GM21423 (cell line): ENCODE data around the gene PRRT3.

Source experiments
- ATAC-seq: cut with Tn5 transposase; IDR thresholded peaks from one replicate; pipeline ENCODE4 v1.9.1; 2021; ENCODE audit warnings: mild to moderate bottlenecking, moderate library complexity; ENCODE audit not compliant: unreplicated experiment

Gene PRRT3

GRCh38 chr3:9951962-9952805 lies at the start of gene PRRT3:
PRRT3 (minus strand) TSS chr3:9952408; CDS start chr3:9950115, 2,293 bp downstream.
- peak; percentile 67 for ATAC-seq

GRCh38 chr3:10000686-10001085 lies 48.5 kb upstream of the PRRT3 start:
- ATAC-seq: no peak

DNA sequence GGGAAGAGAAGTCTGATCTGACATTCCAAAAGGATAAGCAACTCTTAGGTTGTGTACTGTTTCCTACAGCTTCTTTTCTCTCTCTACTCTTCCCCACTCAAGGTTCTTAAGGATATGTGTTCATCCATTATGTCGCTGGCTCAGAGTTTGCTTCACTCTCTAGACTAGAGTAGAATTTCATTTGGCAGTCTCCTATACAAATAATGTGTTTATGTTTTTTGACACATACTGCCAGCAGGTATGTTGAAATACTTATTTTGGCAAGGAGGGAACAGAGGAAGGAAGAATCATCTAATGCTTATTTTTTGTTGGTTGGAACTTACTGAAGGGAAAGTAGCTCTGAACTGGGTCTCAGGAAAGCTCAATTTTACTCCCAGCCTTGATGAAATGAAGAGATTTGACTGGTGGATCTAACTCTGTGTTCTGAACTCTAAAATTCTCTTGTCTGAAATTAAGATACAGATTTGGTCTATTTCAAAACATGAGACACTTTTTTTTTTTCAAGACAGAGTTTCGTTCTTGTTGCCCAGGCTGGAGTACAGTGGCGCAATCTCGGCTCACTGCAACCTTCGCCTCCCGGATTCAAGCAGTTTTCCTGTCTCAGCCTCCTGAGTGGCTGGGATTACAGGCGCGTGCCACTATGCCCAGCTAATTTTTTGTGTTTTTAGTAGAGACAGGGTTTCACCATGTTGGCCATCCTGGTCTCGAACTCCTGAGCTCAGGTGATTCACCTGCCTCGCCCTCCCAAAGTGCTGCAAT lies 42.1 kb upstream of the PRRT3 start:
- no peak for ATAC-seq

GRCh38 chr3:9986230-9986725 lies 34.1 kb upstream of the PRRT3 start:
- ATAC-seq: peak; percentile 22

DNA sequence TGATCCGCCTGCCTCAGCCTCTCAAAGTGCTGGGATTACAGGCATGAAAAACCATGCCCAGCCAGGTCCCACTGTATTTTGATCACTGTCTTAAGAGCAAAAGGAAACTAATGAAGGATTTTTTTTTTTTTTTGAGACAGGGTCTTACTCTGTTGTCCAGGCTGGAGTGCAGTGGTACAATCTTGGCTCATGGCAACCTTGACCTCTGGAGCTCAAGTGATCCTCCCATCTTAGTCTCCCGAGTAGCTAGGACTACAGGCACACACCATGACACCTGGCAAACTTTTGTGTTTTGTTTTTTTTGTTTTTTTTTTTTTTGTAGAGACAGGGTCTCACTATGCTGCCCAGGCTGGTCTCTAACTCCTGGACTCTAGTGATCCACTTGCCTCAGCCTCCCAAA lies 28.0 kb upstream of the PRRT3 start:
- ATAC-seq: no peak

GRCh38 chr3:9978710-9979305 lies 26.6 kb upstream of the PRRT3 start:
- ATAC-seq: no peak

DNA sequence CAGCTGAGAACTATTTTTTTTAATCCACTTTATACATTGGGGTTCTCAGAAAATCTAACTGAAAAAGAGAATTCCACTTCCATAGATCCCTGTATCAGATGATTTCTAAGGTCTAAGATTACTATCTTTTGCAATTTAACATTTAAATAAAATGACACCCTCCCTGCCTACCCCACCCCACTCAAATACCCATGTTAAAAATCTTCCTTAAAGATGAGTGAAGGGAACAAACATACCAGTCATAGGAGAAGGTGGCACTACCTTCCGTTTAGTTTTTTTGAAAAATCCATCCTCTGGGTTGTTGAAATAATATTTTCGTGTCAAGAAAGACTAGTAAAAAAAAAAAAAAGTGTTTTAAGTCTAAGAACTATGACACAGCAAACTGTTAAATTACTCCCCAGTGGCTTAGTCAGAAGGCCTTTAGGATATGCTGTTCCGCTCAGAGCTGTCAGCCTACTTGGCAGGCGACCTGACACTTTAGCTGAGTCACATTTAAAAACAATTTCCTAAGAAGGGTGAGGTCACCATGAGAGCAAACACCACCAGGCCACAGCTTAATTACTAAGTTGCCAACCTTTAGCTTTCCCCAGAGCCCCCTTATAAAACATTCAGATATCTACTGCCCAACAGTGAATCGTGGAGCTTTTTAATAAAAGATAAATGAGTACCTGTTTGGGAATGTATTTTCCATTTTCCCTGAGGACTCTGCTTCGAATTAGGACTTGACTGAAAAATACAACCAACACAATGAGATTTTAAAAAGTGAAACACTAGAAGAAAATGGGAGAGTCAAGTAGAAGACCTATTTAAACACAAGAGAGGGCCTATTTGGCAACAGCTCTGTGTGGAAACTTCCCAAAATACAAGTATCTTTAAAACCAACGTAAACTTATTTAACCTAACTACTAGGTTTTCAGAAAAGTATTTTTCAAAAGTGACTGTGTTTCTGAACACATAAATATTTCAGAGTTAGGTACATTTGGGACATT lies 24.8 kb upstream of the PRRT3 start:
- ATAC-seq: no peak

DNA sequence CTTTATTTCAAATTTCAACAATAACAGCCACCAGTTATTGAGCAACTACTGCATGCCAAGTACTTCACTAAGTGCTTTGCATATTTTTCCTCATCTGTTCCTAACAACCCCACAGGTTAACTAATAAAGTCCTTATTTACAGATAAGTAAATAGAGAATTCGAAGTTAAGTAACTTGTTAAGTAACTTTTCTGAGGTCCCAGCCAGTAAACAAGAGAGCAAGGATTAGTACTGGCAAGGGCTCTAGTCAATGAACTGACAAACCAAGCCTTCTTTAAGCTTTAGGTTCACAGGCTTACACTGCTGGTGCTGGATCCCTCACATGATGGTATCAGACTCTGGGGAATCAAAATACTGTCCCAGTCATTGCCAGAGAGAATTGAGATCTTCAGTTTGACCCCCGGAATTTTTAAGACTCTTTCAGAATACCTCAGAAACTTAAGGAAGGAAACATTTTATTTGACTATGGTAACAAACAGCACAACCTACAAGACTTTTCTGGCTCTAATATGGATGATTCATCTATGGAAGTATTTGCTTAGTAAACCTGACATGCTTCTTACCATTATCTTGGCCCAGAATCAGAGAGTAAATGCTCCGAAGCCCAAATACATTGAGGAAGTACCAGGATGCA lies 17.9 kb upstream of the PRRT3 start:
- no peak for ATAC-seq

DNA sequence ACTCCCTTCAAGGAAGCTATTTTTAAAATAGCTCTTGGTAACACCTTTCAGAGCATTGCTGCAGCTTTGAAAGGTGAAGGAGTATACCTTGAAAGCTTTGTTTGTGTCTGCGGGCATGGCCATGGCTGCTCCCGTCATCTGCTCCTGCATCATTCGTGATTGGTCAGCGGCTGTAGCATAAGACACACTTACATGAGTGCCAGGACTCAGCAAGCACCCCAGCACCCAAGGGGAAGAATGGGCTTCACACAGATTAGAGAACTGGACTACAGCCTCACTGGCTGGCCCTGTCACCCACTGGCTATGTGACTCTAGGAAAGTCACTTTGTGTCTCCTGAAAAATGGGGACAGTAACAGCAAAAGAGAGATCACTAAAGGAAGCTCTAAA lies 17.4 kb upstream of the PRRT3 start:
- ATAC-seq: no peak

- no peak for ATAC-seq
These were observed 14.6 kb upstream of the PRRT3 start for GRCh38 chr3:9966841-9967240.

DNA sequence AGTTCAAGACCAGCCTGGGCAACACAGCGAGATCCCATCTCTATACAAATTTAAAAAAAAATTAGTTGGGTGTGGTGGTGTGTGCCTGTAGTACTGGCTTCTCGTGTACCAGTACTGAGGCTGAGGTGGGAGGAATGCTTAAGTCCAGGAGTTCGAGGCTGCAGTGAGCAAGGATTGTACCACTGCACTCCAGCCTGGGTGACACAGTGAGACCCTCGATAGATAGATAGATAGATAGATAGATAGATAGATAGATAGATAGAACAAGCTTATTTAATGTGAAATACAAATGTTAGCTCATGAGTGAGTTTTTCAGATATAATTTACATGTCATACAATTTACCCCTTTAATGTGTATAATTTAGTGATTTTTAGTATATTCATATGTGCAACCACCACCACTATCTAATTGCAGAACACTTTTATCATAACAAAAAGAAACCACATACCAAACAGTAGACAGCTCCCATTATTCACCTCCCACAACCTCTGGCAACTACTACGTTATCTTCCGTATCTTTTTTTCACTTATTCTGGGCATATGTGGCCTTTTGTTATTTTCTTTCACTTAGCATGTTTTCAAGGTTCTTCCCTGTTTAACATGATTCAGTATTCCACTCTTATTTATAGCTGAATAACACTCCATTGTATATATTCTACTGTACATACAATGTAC lies 13.1 kb upstream of the PRRT3 start:
- no peak for ATAC-seq

GRCh38 chr3:9957214-9957613 lies 5.0 kb upstream of the PRRT3 start:
- ATAC-seq: no peak

DNA sequence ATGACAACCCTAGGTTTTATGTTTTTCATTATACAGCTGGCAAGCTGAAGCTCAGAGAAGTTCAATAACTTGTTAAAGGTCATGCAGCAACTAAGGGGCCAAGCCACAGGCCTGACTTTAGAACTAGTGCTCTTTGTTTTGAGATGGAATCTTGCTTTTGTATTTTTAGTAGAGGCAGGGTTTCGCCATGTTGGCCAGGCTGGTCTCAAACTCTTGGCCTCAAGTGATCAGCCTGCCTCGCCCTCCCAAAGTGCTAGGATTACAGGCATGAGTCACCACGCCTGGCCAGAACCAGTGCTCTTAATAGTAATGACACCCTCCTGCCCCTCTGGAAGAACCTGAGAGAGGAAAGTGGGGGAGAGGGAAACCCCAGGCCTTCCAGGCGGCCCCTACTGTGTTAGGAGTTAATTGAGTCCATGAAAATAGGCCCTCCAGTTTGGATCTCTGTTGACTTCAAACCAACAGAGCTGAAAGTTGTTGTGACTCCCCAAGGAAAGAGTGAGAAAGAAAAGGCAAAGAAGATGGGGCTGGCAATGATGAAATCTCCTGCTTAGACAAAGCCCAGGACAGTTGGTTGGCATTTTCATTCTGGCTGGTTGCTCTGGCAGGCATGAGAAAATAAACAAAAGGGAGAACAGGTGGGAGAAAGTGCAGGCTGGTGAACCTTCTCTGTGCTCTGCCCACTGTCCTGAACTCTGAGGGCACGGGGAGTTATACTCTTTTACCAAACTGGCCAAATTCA lies 3.6 kb upstream of the PRRT3 start:
- no peak for ATAC-seq

GRCh38 chr3:9955067-9955502 lies 2.9 kb upstream of the PRRT3 start:
- ATAC-seq: no peak

- peak; percentile 18 for ATAC-seq
These were observed 628 bp downstream of the PRRT3 start for GRCh38 chr3:9951598-9951961.

DNA sequence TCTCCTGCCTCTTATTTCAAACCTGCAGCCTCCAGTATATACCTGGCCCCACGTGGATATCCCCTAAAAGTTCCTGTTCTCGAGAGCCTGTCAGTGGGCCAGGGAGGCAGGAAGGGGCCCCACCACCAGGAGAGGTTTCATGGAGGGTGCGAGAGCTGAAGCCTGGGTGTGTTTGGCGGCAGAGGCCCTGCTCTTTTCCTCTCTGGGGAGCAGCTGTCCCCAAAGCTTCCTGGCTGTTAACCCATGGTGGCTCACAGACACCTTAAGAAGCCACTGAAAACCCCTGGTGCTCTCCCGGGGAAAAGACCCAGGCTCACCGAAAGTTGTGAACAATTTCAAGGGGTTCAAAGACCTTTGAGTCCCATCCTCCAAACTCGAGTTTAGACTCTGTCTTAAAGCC lies 1.1 kb downstream of the PRRT3 start:
- peak; percentile 32 for ATAC-seq

DNA sequence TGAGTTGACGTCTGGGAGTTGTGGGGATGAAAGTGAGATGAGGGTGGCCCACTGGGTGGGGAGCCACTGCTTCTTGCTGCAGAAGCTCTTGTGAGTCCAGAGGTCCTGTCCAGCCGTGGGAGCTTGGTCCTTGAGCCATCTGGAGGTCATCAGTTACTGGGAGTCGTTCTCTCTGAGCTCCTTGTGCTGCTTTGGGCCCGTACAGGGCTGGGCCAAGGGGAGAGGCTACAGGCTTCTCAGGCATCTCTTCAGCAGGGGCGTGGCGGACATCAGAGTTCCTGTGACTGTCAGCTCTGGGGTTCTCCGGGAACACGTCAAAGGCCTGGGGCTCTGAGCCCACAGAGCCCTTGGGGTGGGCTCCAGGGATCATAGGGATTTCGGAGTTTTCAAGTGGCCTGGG lies 2.6 kb downstream of the PRRT3 start:
- no peak for ATAC-seq

DNA sequence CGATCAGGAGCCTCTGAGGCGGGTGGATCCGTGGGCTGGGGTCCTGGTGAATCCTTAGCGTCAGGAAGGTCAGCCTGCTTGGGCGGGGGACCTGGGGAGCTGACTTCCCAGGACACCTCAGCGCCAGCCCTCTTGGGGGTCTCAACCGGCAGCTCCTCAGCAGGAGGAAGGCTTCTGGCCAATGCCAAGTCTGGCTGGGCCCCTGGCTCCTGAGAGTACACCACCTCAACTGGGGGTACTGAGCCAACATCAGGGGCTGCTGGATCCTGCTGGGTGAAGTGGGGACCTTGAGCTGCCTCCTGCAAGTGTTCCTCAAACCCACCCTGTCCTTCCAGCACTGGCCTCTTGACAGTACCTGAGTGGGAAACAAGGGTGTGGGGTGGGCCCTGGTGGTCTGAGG lies 3.1 kb downstream of the PRRT3 start:
- no peak for ATAC-seq

DNA sequence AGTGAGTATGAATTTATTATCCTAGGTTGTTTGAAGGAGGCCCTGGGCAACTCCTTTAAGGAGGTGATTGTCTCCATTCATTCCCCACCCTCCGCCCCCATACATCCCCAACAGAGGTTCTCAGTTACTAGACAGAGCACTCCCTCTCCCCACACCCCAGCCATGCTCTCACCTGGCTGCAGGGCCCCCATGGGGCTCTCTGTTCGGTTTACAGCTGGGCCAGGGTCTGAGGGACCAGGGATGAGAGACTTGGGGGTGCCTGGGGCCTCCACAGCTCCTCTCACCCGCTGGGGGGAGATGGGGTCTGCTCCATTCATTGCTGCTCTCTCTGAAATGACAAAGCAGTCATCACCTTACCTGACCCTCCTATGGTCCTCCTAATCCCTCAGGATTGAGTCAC lies 3.6 kb downstream of the PRRT3 start:
- no peak for ATAC-seq
